Measurements from ENCODE around the gene RAD9A.

RAD9A gene

GRCh38 chr11:67432655-67433349, 41.0 kb downstream of the RAD9A start:
- H3K4me2 ChIP-seq (ENCODE audit: low read depth, low read length) = no peak overlapping the region

GRCh38 chr11:67433536-67434394, 42.0 kb downstream of the RAD9A start:
- Histone ChIP-seq H3K9me2 (replicated peaks; ENCODE audit: insufficient read depth, low read length) (no peaks in the 10 kb centered on the region), H3K9ac (ENCODE audit: low read length) (no peak overlapping the region), H3K79me2 (ENCODE audit: low read length) (peaks cover 28% of the 10 kb centered on the region), H3K4me3 (ENCODE audit: low read length) (no peak overlapping the region), H3K4me1 (ENCODE audit: low read length) (peaks cover 4% of the 10 kb centered on the region), H4K20me1 (ENCODE audit: insufficient read depth, low read length) (no peaks in the 10 kb centered on the region), H3F3A (ENCODE audit: insufficient read depth, low read length) (no peaks in the 10 kb centered on the region), H3K4me2 (ENCODE audit: low read depth, low read length) (no peak overlapping the region), H3K9me3 (replicated peaks; ENCODE audit: insufficient read depth, low read length) (no peaks in the 10 kb centered on the region), H3K27me3 (replicated peaks; ENCODE audit: insufficient read depth, low read length) (no peaks in the 10 kb centered on the region), H3K27ac (ENCODE audit: low read length) (no peak overlapping the region), H2AFZ (ENCODE audit: low read length) (no peak overlapping the region), H3K36me3 (replicated peaks; ENCODE audit: insufficient read depth, low read length) (no peaks in the 10 kb centered on the region; the same call in 1 of the 2 replicates)
- TF ChIP-seq EZH2 (optimal IDR thresholded peaks at IDR 0.05; ENCODE audit: low read depth, low read length) (no peak), CTCF (IDR thresholded peaks at IDR 0.05; ENCODE audit: low read length) (no peak), EZH2phosphoT487 (IDR thresholded peaks at IDR 0.05; ENCODE audit: low read length) (no peak)
- no peak for DNase-seq

More at GRCh38 chr11:67432655-67433349, 41.0 kb downstream of the RAD9A start:
- peaks cover 2% of the 10 kb centered on the region; the same call in 1 of the 2 replicates for H3F3A ChIP-seq (ENCODE audit: insufficient read depth, low read length)
- H3K9me3 ChIP-seq (replicated peaks; ENCODE audit: insufficient read depth, low read length) = no peaks in the 10 kb centered on the region
- peaks cover 33% of the 10 kb centered on the region for H3K79me2 ChIP-seq (ENCODE audit: low read length)
- no peak for TF ChIP-seq EZH2 (optimal IDR thresholded peaks at IDR 0.05; ENCODE audit: low read depth, low read length)
- no peak for TF ChIP-seq EZH2phosphoT487 (IDR thresholded peaks at IDR 0.05; ENCODE audit: low read length)
- no peak for TF ChIP-seq CTCF (IDR thresholded peaks at IDR 0.05; ENCODE audit: low read length)
- no peak overlapping the region for H2AFZ ChIP-seq (ENCODE audit: low read length)
- no peak for DNase-seq
- no peak overlapping the region for H3K27ac ChIP-seq (ENCODE audit: low read length)
- no peaks in the 10 kb centered on the region for H4K20me1 ChIP-seq (ENCODE audit: insufficient read depth, low read length)
- no peaks in the 10 kb centered on the region for H3K27me3 ChIP-seq (replicated peaks; ENCODE audit: insufficient read depth, low read length)
- H3K36me3 ChIP-seq (replicated peaks; ENCODE audit: insufficient read depth, low read length) = no peaks in the 10 kb centered on the region; the same call in 1 of the 2 replicates
- H3K4me1 ChIP-seq (ENCODE audit: low read length) = peaks cover 4% of the 10 kb centered on the region
- H3K9me2 ChIP-seq (replicated peaks; ENCODE audit: insufficient read depth, low read length) = no peaks in the 10 kb centered on the region
- no peak overlapping the region for H3K4me3 ChIP-seq (ENCODE audit: low read length)
- H3K9ac ChIP-seq (ENCODE audit: low read length) = no peak overlapping the region

- H3K27me3 ChIP-seq (replicated peaks; ENCODE audit: insufficient read depth, low read length) = no peaks in the 10 kb centered on the region
- H3K36me3 ChIP-seq (replicated peaks; ENCODE audit: insufficient read depth, low read length) = no peaks in the 10 kb centered on the region; the same call in 1 of the 2 replicates
- H2AFZ ChIP-seq (ENCODE audit: low read length) = no peak overlapping the region
- no peak for TF ChIP-seq CTCF (IDR thresholded peaks at IDR 0.05; ENCODE audit: low read length)
- TF ChIP-seq EZH2phosphoT487 (IDR thresholded peaks at IDR 0.05; ENCODE audit: low read length) = no peak
- no peak for TF ChIP-seq EZH2 (optimal IDR thresholded peaks at IDR 0.05; ENCODE audit: low read depth, low read length)
- no peak for DNase-seq
- H3K4me1 ChIP-seq (ENCODE audit: low read length) = peaks cover 1% of the 10 kb centered on the region
- no peaks in the 10 kb centered on the region for H4K20me1 ChIP-seq (ENCODE audit: insufficient read depth, low read length)
- no peak overlapping the region for H3K27ac ChIP-seq (ENCODE audit: low read length)
- H3K9ac ChIP-seq (ENCODE audit: low read length) = no peak overlapping the region
- H3K9me3 ChIP-seq (replicated peaks; ENCODE audit: insufficient read depth, low read length) = no peaks in the 10 kb centered on the region
- H3K4me3 ChIP-seq (ENCODE audit: low read length) = no peak overlapping the region
- no peaks in the 10 kb centered on the region for H3K9me2 ChIP-seq (replicated peaks; ENCODE audit: insufficient read depth, low read length)
- H3F3A ChIP-seq (ENCODE audit: insufficient read depth, low read length) = no peaks in the 10 kb centered on the region
- H3K79me2 ChIP-seq (ENCODE audit: low read length) = peaks cover 21% of the 10 kb centered on the region
- H3K4me2 ChIP-seq (ENCODE audit: low read depth, low read length) = no peak overlapping the region
These were observed 42.7 kb downstream of the RAD9A start for GRCh38 chr11:67434395-67434881.
